ENCODE results near the gene BST2.

DNA sequence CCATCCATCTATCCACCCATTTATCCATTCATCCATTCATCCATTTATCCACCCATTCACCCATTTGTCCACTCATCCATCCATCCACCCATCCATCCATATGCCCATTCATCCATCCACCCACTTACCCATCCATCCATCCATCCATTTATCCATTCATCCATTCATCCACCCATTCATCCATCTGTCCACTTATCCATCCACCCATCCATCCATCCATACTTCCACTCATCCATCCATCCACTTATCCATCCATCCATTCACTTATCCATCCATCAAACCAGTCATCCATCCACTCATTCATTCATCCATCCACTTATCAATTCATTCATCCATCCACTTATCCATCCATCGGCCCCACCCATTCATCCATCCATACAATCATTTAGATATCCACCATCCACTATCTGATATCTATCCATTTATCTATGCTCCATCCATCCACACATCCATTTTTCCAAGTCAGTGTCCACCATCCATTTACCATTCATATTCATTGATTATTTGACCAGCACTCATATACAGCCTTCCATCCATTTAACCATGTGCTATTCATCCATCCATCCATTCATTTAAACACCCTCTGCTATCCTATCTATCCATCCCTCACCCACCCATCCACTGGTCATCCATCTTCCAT lies 40.2 kb upstream of the BST2 start:
- TF ChIP-seq POLR2A (IDR thresholded peaks at IDR 0.05; ENCODE audit: low read depth) (no peak), CTCF (IDR thresholded peaks at IDR 0.05) (no peak), POLR2AphosphoS5 (IDR thresholded peaks at IDR 0.05) (no peak)
